Measurements from ENCODE around the gene CD80. TPM values are rescaled to one million over a fixed set of nuclear protein-coding genes. Genes with fewer than 3 reads are reported as not detected.

The CD80 gene
- total and polyA plus RNA-seq, 9 of the 15 experiments (the other 6 are each of a cell fraction or from before 2014, with no cell fraction given): 3.0 to 8.2 (median 5.7) TPM

Other genes with a start within 250 kb of the CD80 start
Only the 7 nearest of the 9 such genes appear.
- gene TMEM39A, start 96.0 kb downstream of the CD80 start, total RNA-seq (2014; rRNA removed): 13.4 and 19.6 TPM in 2 replicates
- gene TMEM39A, start 96.0 kb downstream of the CD80 start, total RNA-seq (2014; rRNA removed; fragmentation: Illumina TruSeq; extraction: Trizol): 16.6 and 18.3 TPM in 2 replicates
- 13.6 and 15.4 TPM in 2 replicates for gene TMEM39A, start 96.0 kb downstream of the CD80 start, total RNA-seq (2015; rRNA removed; fragmentation: Illumina TruSeq; extraction: Trizol)
- 25.7 and 27.1 TPM in 2 replicates for gene TMEM39A, start 96.0 kb downstream of the CD80 start, total RNA-seq (2021)
- 41.5 and 64.0 TPM in 2 replicates for gene TMEM39A, start 96.0 kb downstream of the CD80 start, polyA plus RNA-seq (2011; rRNA removed)
- 12.0 and 13.6 TPM in 2 replicates for gene TMEM39A, start 96.0 kb downstream of the CD80 start, polyA plus RNA-seq (2014; fragmentation: Illumina TruSeq; extraction: Trizol)
- gene TMEM39A, start 96.0 kb downstream of the CD80 start, polyA plus RNA-seq (2014; fragmentation: Nextera tagmentation; extraction: Ambion mirVana): 10 to 100 TPM; 15.0 to 15.3 TPM
- 17.1 and 24.9 TPM in 2 replicates for gene TMEM39A, start 96.0 kb downstream of the CD80 start, polyA plus RNA-seq (2014; rRNA removed)
- 5.2 and 10.6 TPM in 2 replicates for gene POGLUT1, start 90.7 kb downstream of the CD80 start, total RNA-seq (2014; rRNA removed)
- 12.2 and 13.9 TPM in 2 replicates for gene POGLUT1, start 90.7 kb downstream of the CD80 start, total RNA-seq (2014; rRNA removed; fragmentation: Illumina TruSeq; extraction: Trizol)
- 11.0 and 11.5 TPM in 2 replicates for gene POGLUT1, start 90.7 kb downstream of the CD80 start, total RNA-seq (2015; rRNA removed; fragmentation: Illumina TruSeq; extraction: Trizol)
- gene POGLUT1, start 90.7 kb downstream of the CD80 start, total RNA-seq (2021): 11.6 and 11.7 TPM in 2 replicates
- 11.7 and 14.4 TPM in 2 replicates for gene POGLUT1, start 90.7 kb downstream of the CD80 start, polyA plus RNA-seq (2011; rRNA removed)
- 8.7 and 10.7 TPM in 2 replicates for gene POGLUT1, start 90.7 kb downstream of the CD80 start, polyA plus RNA-seq (2014; fragmentation: Illumina TruSeq; extraction: Trizol)
- gene POGLUT1, start 90.7 kb downstream of the CD80 start, polyA plus RNA-seq (2014; fragmentation: Nextera tagmentation; extraction: Ambion mirVana): 10 to 100 TPM; 14.2 to 17.5 TPM
- 8.7 and 12.1 TPM in 2 replicates for gene POGLUT1, start 90.7 kb downstream of the CD80 start, polyA plus RNA-seq (2014; rRNA removed)
- gene TIMMDC1, start 61.1 kb downstream of the CD80 start, total RNA-seq (2014; rRNA removed): 62.1 and 78.8 TPM in 2 replicates
- gene TIMMDC1, start 61.1 kb downstream of the CD80 start, total RNA-seq (2014; rRNA removed; fragmentation: Illumina TruSeq; extraction: Trizol): 81.6 and 82.6 TPM in 2 replicates
- 63.8 and 87.4 TPM in 2 replicates for gene TIMMDC1, start 61.1 kb downstream of the CD80 start, total RNA-seq (2015; rRNA removed; fragmentation: Illumina TruSeq; extraction: Trizol)
- 107 and 121 TPM in 2 replicates for gene TIMMDC1, start 61.1 kb downstream of the CD80 start, total RNA-seq (2021)
- gene TIMMDC1, start 61.1 kb downstream of the CD80 start, polyA plus RNA-seq (2011; rRNA removed): 62.5 and 86.6 TPM in 2 replicates
- gene TIMMDC1, start 61.1 kb downstream of the CD80 start, polyA plus RNA-seq (2014; fragmentation: Illumina TruSeq; extraction: Trizol): 68.1 and 78.7 TPM in 2 replicates
- gene TIMMDC1, start 61.1 kb downstream of the CD80 start, polyA plus RNA-seq (2014; fragmentation: Nextera tagmentation; extraction: Ambion mirVana): 100 to 1,000 TPM; 224 to 226 TPM
- 79.0 and 88.9 TPM in 2 replicates for gene TIMMDC1, start 61.1 kb downstream of the CD80 start, polyA plus RNA-seq (2014; rRNA removed)
- gene ADPRH, start 19.9 kb upstream of the CD80 start, total RNA-seq (2014; rRNA removed): 0.45 and 0.57 TPM in 2 replicates
- 0.65 and 0.83 TPM in 2 replicates for gene ADPRH, start 19.9 kb upstream of the CD80 start, total RNA-seq (2014; rRNA removed; fragmentation: Illumina TruSeq; extraction: Trizol)
- gene ADPRH, start 19.9 kb upstream of the CD80 start, total RNA-seq (2015; rRNA removed; fragmentation: Illumina TruSeq; extraction: Trizol): 0.57 and 0.87 TPM in 2 replicates
- 1.3 and 1.4 TPM in 2 replicates for gene ADPRH, start 19.9 kb upstream of the CD80 start, total RNA-seq (2021)
- gene ADPRH, start 19.9 kb upstream of the CD80 start, polyA plus RNA-seq (2011; rRNA removed): 0.45 and 0.53 TPM in 2 replicates
- 1.4 and 1.6 TPM in 2 replicates for gene ADPRH, start 19.9 kb upstream of the CD80 start, polyA plus RNA-seq (2014; fragmentation: Illumina TruSeq; extraction: Trizol)
- under 1 TPM; 0.01 to 0.24 TPM for gene ADPRH, start 19.9 kb upstream of the CD80 start, polyA plus RNA-seq (2014; fragmentation: Nextera tagmentation; extraction: Ambion mirVana)
- gene ADPRH, start 19.9 kb upstream of the CD80 start, polyA plus RNA-seq (2014; rRNA removed): 0.85 and 0.91 TPM in 2 replicates
- not detected in 2 replicates for gene PLA1A, start 38.3 kb upstream of the CD80 start, total RNA-seq (2014; rRNA removed)
- not detected in 2 replicates for gene PLA1A, start 38.3 kb upstream of the CD80 start, total RNA-seq (2014; rRNA removed; fragmentation: Illumina TruSeq; extraction: Trizol)
- not detected in 2 replicates for gene PLA1A, start 38.3 kb upstream of the CD80 start, total RNA-seq (2015; rRNA removed; fragmentation: Illumina TruSeq; extraction: Trizol)
- gene PLA1A, start 38.3 kb upstream of the CD80 start, total RNA-seq (2021): not detected in 2 replicates
- gene PLA1A, start 38.3 kb upstream of the CD80 start, polyA plus RNA-seq (2011; rRNA removed): not detected in 2 replicates
- gene PLA1A, start 38.3 kb upstream of the CD80 start, polyA plus RNA-seq (2014; fragmentation: Illumina TruSeq; extraction: Trizol): not detected in 2 replicates
- gene PLA1A, start 38.3 kb upstream of the CD80 start, polyA plus RNA-seq (2014; fragmentation: Nextera tagmentation; extraction: Ambion mirVana): not detected
- not detected in 2 replicates for gene PLA1A, start 38.3 kb upstream of the CD80 start, polyA plus RNA-seq (2014; rRNA removed)
- gene POPDC2, start 101.0 kb upstream of the CD80 start, total RNA-seq (2014; rRNA removed): 0.08 TPM in 1 of 2 replicates, not detected in the other
- gene POPDC2, start 101.0 kb upstream of the CD80 start, total RNA-seq (2014; rRNA removed; fragmentation: Illumina TruSeq; extraction: Trizol): not detected in 2 replicates
- gene POPDC2, start 101.0 kb upstream of the CD80 start, total RNA-seq (2015; rRNA removed; fragmentation: Illumina TruSeq; extraction: Trizol): 0.41 TPM in 1 of 2 replicates, not detected in the other
- 0.13 TPM in 1 of 2 replicates, not detected in the other for gene POPDC2, start 101.0 kb upstream of the CD80 start, total RNA-seq (2021)
- 0.13 and 0.28 TPM in 2 replicates for gene POPDC2, start 101.0 kb upstream of the CD80 start, polyA plus RNA-seq (2011; rRNA removed)
- gene POPDC2, start 101.0 kb upstream of the CD80 start, polyA plus RNA-seq (2014; fragmentation: Illumina TruSeq; extraction: Trizol): 0.09 and 0.17 TPM in 2 replicates
- gene POPDC2, start 101.0 kb upstream of the CD80 start, polyA plus RNA-seq (2014; fragmentation: Nextera tagmentation; extraction: Ambion mirVana): under 1 TPM; 0.08 to 0.31 TPM
- gene POPDC2, start 101.0 kb upstream of the CD80 start, polyA plus RNA-seq (2014; rRNA removed): 0.32 and 1.00 TPM in 2 replicates
- gene COX17, start 117.8 kb upstream of the CD80 start, total RNA-seq (2014; rRNA removed): 64.5 and 69.3 TPM in 2 replicates
- gene COX17, start 117.8 kb upstream of the CD80 start, total RNA-seq (2014; rRNA removed; fragmentation: Illumina TruSeq; extraction: Trizol): 47.9 and 51.6 TPM in 2 replicates
- gene COX17, start 117.8 kb upstream of the CD80 start, total RNA-seq (2015; rRNA removed; fragmentation: Illumina TruSeq; extraction: Trizol): 52.6 and 60.6 TPM in 2 replicates
- 34.3 and 44.2 TPM in 2 replicates for gene COX17, start 117.8 kb upstream of the CD80 start, total RNA-seq (2021)
- gene COX17, start 117.8 kb upstream of the CD80 start, polyA plus RNA-seq (2011; rRNA removed): 29.1 and 32.2 TPM in 2 replicates
- gene COX17, start 117.8 kb upstream of the CD80 start, polyA plus RNA-seq (2014; fragmentation: Illumina TruSeq; extraction: Trizol): 32.5 and 40.8 TPM in 2 replicates
- 100 to 1,000 TPM; 147 to 167 TPM for gene COX17, start 117.8 kb upstream of the CD80 start, polyA plus RNA-seq (2014; fragmentation: Nextera tagmentation; extraction: Ambion mirVana)
- 102 and 121 TPM in 2 replicates for gene COX17, start 117.8 kb upstream of the CD80 start, polyA plus RNA-seq (2014; rRNA removed)

All from K562 (cell line).